GM15510 (cell line): Measurements from ENCODE around the gene RPL35A.

Experiments
- POLR2A ChIP-seq: IDR thresholded peaks from 3 replicates; pipeline ENCODE4 v1.6.1; 2011; ENCODE audit warnings: borderline replicate concordance; ENCODE audit not compliant: insufficient read length; ENCODE audit errors: extremely low read depth

RPL35A gene

DNA sequence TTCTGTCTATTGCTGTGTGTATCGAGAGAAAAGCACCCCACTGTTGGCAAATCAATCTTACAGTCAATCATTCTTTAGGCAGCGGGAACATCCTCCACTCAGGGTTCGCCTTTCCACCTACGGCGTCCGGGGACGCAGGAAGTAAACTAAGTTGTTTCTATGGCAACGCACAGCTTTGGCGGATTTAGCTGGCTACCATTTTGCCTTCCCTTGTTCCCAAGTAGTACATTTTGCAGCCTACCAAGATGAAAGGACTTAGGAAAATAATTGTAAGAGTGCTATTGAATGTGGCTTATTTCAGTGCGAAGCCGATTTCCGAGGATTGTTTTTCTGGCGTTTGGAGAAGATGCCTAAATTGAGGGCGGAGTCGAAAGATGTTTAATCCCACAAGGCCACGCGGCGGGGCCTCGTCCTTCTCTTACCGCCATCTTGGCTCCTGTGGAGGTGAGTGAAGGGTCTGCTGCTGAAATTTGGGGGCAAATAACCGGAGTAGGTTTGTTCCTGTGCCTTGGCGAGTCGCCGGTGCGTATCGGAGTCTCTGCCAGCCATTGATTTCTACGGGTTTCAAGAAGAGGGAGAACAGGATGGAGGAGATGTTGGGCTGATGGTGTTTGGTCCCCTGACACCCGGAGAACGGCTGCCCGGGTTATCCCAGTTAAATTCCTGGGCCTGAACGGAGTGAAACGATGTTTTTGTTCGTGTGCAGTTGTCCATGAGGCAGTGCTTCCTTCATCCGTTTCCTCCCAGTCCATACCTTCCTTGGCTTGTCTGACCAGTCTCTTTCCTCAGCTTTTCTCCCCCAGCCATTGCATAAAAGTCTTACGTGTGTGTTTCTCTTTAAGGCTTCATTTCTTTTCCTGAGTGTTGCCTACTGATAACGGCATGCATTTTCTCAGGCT, at the start of gene RPL35A:
Gene RPL35A, plus strand, starts transcription at position 413 of the 899 bp plus-strand sequence. CDS start 778 bp downstream, outside the sequence.
- peak; percentile 96 for TF ChIP-seq POLR2A

DNA sequence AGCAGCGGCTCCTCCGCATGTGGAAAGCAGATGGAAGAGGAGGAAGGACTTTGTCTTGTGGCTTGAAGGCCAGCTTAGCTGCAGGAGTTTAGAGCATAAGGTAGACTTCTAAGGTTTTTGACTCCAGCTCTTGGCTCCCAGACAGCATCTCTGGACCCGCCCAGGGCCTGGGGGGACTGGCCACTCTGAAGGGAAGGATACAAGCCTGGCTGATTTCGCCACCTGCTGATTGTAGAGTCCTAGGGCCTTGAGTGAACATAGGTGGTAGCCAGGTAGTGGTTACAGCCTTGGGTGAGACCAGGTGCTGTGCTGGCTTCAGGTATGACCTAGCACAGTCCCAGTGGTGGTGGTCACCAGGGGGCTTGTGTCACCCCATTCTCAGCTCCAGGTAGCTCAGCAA, 48.4 kb upstream of the RPL35A start:
- TF ChIP-seq POLR2A, result no peak

DNA sequence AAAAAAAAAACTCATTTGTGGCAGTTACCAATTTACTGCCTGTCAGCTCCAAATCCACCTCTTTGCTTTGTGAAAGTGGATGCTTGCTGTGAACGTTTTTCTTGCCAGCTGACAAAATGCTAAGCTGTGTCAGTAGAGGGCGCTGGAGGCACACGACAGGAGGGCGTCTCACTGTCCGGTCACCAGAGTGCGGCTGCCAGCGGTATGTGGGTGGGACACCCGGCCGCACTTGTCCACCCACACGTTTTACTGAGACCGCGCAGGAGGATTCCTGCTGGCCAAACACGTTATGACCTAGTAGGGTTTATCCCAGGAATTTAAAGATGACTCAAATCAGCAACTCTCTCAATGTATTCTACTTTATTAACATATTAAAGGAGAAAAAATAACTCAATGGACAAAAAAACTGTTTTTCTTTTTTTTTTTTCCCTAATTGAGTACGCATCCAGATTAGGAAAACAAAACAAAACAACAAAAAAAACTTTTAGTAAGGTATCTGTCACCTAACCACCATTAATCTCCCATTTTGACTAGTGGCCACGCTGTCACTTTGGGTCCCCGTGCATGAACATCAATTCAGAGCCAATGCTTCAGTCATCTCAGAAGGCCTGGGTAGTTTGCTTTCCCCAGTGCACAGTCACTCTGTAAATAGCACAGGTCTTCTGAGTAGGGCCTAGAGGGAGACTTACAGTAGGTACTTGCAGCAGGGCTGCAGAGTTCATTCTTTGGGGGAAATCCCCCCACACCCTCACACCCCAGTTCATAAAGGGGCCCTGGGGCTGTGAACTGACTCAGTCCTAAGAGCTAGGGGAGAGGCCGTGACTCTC, 43.8 kb upstream of the RPL35A start:
- no peak for TF ChIP-seq POLR2A

DNA sequence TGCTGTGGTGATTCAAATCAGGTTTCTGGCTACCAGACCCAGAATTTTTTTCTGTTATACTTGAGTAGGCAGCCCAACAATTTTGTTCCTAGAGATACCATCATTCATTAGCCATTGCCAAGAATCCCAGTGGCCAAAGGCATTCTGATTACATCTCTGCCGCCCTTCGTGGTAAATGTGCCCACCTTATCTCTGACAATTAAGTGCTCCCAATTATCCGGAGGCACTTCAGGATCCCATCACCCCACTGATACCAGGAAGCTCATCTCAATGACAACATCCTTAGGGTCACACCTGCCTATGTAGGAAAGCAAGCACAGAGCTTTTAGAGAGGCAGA, 43.2 kb upstream of the RPL35A start:
- no peak for TF ChIP-seq POLR2A

DNA sequence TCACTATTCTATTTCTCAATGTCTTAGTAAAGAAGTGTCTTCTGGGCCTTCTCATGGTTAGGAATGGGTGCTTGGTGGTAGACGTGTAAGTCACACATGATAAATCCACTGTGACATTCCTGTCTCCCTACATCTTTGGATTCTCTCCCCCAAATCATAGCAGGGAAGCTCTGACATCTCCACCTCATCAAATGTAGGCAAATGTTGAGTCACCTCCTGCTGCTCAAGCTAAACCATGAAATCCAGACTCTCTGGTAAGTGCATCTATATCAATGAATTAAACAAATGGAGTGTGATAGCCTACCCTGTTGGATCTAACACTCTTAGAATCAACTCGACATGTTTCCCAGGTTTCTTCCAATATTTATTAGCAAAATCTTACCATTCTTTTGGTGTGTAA, 42.8 kb upstream of the RPL35A start:
- TF ChIP-seq POLR2A, result no peak

DNA sequence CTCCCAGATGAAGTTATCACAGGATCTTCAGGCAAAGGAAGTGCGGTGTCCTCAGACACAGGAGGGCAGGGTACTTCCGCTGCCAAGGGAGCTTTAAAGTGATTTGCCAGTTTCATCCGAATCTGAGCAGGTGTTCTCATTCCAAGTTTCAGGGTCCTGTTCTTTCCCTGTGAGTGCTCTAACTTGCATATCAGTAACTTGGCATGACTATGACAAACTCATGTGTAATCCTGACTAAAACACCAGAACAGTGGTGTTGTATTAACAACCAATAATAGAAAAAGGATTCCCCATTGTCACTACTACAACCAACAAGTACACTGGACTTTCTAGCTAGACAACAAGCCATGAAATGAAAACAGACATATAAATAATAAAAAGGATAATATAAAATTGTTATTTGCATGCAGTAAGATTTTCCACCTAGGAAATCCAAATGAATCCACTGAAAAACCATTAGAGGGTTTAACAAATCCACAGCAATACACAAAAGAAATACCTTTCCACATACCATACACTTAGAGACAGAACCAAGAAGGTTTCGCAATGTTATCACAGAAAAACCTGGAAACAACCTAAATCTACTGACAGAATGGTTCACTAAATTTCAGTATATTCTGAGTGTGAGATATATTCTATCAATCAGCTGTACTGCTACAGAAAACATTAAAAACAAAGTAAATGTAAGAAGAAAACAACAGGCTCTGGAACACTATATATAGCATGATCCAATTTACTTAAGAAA, 40.9 kb upstream of the RPL35A start:
- no peak for TF ChIP-seq POLR2A

DNA sequence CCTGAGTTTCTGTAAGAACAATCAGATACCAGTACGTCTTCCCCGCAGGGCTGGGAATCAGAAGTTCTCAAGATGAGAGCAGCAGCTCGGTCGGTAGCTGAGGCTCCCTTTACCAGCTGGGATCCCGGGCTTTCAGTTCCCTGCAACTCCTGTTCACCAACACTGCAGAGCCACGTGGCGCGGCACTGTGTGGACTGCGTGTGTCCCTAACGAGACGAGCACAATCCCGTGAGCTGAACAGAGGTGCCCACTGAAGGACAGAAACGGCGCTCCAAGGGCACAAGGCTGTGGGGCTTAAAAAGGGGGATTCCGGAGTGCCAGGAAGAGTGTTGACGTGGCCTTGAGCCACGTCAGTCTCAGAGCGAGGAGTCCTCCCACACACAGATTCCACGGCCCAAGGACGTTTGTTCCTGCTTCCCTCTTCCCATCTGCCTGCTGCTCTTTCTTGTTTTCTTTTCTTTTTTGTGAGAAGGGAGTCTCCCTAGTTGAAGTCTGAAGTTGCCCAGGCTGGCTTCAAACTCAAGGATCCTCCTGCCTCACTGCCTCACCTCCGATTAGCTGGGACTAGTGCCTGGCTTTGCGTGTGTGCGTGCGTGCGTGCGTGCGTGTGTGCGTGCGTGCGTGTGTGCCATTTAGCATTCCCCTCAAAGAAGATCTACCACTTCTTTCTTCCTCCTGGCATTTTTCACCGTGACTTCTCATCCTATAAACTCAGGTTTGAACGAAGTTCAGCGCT, 37.1 kb upstream of the RPL35A start:
- TF ChIP-seq POLR2A, result no peak

DNA sequence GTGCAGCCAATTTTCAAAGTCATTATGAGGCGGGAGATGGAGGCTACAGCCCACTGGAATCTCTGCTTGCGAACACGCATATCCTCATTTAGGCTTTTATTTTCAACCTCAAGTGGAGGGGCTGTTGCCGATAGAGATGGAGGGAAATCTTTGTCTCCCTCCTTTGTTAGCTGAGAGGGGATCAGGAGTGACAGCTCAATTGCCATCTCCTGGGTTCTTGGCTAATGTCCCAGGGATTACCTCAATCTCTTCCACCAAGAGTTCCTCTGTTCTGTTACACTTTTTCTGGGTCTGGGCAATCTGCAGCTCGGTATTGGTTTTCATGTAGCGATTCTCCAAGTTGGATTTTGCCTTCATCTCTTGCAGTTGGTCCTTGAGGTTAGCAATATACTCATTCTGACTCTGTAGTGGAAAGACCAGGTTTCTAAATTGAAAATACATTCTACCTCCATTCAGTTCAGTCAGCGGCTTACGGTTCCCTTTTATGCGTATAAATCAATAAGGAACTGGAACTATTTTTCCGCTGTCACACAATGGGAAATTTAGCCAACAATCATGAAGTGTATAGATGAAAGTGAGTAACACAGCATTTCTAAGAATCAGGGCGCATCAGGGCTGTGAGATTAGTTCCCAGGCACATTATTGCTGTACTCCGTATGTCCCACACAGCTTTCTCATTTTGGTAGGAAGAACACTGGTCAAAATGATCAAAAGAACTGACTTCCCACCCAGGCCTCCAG, 36.2 kb upstream of the RPL35A start:
- no peak for TF ChIP-seq POLR2A

DNA sequence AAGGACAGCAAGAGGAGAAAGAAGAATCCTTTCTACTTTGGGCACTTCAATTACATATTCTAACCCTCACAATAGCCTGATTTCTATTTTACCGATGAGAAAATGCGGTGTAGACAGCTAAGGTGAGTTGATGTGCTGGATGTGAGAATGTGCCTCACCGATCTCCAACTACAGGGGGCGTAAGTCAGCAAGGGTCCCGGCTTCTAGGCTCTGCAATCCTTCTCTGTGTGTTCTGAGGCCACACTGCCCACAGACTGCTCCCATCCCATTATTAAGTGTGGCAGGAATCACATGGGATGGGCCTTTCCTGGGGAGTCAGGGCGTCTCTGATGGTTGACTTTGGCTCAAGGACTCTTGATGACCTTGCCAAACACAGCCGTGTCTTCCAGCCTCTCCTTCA, 23.6 kb upstream of the RPL35A start:
- TF ChIP-seq POLR2A, result no peak

DNA sequence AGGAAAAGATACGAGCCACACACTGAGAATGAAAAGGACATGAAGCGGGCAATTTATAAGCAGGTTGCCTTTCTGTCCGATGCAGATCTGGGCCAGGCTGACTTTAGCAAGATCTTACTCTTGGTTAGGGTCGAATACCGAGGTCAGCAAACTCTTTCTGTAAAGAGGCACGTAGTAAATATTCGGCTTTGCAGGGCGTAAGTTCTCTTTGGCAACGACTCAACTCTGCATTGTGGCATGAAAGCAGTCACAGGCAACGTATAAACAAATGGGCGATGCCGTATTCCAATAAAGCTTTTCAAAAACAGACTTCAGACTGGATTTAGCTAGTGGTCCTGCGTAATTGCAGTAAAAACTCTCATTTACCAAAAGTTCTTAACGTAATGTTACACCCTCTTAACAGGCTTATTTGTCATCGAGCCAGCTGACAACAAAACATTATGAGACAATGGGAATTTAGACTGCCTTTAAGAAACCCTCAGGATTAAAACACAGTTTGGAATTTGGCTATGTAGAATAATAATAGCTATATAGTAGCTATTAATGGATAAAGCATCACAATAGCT, 13.1 kb upstream of the RPL35A start:
- no peak for TF ChIP-seq POLR2A

DNA sequence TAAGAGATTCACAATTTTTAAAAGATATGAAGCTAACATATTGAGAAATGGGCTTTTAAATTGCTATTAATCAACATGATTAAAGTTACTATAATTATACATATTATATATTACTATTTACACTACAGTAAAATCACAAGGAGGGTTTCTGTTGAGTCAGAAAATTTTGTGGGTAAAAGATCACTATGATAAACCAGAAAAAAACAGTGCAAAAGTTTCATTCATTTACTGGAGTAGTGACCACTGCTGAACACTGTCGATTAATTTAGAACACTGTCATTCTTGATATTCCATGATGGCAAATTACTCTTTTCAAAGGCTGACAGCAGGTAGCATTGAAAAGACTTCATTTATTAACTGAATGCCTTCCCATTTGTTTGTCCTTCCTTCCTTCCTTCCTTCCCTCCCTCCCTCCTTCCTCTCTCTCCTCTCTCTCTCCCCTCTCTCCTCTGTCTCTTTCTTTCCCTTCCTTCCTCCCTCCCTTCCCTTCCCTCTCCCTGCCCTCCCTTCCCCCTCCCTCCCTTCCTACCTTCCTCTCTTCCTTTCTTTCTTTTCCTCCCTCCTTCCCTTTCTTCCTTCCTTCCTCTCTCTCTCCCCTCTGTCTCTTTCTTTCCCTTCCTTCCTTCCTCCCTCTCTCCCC, 9.1 kb upstream of the RPL35A start:
- no peak for TF ChIP-seq POLR2A

DNA sequence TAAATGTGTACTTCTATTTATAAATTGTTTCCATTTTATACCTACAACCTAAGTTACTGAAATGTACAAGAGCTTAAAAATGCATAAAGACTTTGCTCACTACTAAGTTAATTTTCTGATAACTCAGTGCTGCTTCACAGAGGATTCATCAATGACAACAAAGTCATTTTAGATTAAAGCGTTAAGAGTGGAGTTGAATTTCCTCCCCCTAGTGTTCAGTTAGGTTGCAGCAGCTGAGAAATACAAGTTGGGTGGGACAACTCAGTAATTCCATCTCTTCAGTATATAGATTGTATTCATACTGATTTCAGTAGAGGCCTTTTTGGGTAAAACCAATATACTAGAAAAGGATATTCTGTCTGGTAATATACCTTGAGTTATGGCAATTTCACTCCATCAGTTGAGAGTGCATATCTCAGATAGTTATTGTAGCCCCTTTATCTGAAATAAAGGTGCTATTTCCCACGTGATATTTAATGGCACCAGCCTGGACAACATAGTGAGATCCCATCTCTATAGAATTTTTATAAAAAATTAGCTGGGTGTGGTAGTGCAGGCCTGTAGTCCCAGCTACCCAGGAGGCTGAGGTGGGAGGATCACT, 6.9 kb upstream of the RPL35A start:
- TF ChIP-seq POLR2A, result no peak
